Left ventricle myocardium inferior (tissue), 1 donor: ENCODE measurements around the gene PTPRO. TPM values are rescaled to one million over a fixed set of nuclear protein-coding genes. Genes with fewer than 3 reads are reported as not detected.

Source experiments
- DNase-seq: peaks from one replicate; pipeline ENCODE4 v3.0.0-alpha.2; 2020
- H3K27ac ChIP-seq: fragments of 200-600 bp; replicated peaks from 2 replicates; pipeline ENCODE4 v1.8.0; 2021
- H3K27me3 ChIP-seq: fragments of 200-600 bp; 2 replicates; pipeline ENCODE4 v1.8.0; 2021; ENCODE audit warnings: low read depth
- H3K36me3 ChIP-seq: fragments of 200-600 bp; 2 replicates; pipeline ENCODE4 v1.8.0; 2021
- H3K4me1 ChIP-seq: fragments of 200-600 bp; 2 replicates; pipeline ENCODE4 v1.8.0; 2021
- H3K4me3 ChIP-seq: fragments of 200-600 bp; 2 replicates; pipeline ENCODE4 v1.8.0; 2021; ENCODE audit warnings: mild to moderate bottlenecking, moderate library complexity
- H3K9me3 ChIP-seq: fragments of 200-600 bp; replicated peaks from 2 replicates; pipeline ENCODE4 v1.8.0; 2021
- intact Hi-C: fragments of 100-400 bp; cut with micrococcal nuclease; formaldehyde crosslinking; loops from one replicate; pipeline ENCODE4 v1.11.0; 2022
- total RNA-seq: library from RNA; stranded (reverse); fragmentation: NEBNext Ultra II Directional; extraction: Animal tissue kit (Norgen Biotek cat#: 25700); gene quantifications from one replicate; pipeline ENCODE4 v1.2.1, GENCODE V29; 2021
- TF ChIP-seq, protein P1 (sequence below): fragments of 200-600 bp; IDR thresholded peaks from 2 replicates; pipeline ENCODE4 v1.8.0; 2021; ENCODE audit warnings: antibody characterized with exemption, mild to moderate bottlenecking, borderline replicate concordance
- donor health status: DM: no; HTN: yes; CAD: no; lungs with severe emphysema.

The PTPRO gene
- total RNA-seq, 1 donor from 2014 or later: 0.82 TPM

DNA sequence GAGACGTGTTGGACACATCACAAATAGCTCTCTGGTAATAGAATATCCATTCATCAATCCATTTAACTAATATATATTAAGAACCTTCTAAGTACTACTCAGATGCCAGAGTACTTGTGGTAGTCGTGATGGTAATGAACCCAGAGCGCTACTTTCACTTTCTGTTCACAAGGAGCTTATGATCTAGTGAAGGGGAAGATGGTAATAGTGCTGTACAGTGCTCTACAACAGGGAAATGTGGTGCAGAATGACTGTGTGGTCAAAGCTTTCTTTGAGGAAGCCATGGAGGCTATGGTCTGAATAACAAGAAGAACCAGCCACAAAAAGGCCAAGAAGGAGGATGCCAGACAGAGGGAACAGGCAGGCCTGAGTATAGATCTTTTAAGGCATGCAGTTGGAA lies 212.0 kb downstream of the PTPRO start:
- H3K27ac ChIP-seq: no peak overlapping the region
- intact Hi-C loops: loop anchor here (5.0 kb wide), 2 partner anchors 53 to 323 kb away; no protein-coding TSS in a partner anchor
- peaks cover under 1% of the 10 kb centered on the region for H3K9me3 ChIP-seq
- no peaks in the 10 kb centered on the region for H3K27me3 ChIP-seq
- H3K36me3 ChIP-seq: no peaks in the 10 kb centered on the region
- no peaks in the 10 kb centered on the region for H3K4me1 ChIP-seq
- TF ChIP-seq, protein P1, sequence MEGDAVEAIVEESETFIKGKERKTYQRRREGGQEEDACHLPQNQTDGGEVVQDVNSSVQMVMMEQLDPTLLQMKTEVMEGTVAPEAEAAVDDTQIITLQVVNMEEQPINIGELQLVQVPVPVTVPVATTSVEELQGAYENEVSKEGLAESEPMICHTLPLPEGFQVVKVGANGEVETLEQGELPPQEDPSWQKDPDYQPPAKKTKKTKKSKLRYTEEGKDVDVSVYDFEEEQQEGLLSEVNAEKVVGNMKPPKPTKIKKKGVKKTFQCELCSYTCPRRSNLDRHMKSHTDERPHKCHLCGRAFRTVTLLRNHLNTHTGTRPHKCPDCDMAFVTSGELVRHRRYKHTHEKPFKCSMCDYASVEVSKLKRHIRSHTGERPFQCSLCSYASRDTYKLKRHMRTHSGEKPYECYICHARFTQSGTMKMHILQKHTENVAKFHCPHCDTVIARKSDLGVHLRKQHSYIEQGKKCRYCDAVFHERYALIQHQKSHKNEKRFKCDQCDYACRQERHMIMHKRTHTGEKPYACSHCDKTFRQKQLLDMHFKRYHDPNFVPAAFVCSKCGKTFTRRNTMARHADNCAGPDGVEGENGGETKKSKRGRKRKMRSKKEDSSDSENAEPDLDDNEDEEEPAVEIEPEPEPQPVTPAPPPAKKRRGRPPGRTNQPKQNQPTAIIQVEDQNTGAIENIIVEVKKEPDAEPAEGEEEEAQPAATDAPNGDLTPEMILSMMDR: no peak
- no peak for DNase-seq
- no peak overlapping the region for H3K4me3 ChIP-seq

DNA sequence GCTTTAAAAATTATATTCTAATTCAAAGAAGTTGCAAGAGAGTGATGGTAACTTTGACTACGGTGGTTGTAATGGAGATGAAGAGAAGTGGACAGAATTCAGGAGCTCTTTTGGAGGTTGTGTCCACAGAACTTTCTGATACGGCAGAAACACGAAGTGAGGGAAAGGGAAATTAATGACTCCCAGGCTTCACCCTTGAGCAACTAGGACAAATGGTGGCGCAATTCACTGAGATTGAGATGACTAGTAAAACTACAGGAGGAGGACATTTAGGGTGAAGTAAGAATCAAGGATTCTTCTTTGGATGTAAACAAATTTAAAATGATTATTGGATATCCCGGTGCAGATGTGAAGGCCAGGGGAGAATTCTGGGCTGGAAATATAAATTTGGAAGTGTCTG lies 212.6 kb downstream of the PTPRO start:
- DNase-seq: no peak
- Histone ChIP-seq H3K4me3 (no peak overlapping the region), H3K27ac (no peak overlapping the region)

DNA sequence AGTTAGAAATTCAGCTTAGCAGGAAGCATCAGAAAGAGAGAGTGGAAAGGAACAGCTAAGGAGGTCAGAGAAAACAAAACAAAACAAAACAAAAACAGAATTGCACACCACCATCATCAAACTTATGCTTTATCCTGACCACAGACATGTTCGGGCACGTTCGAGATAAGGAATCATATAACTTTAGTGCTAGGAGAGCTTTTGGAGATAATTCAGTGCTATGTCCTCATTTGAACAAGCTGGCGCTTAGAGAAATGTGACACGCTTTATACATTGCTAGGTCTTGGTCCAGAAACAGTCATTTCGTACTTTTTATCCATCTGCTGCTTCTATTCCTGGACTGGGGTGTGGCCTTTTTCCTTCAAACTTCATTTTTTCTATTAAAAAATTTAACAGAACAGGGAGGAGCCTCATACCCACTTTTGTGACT lies 213.1 kb downstream of the PTPRO start:
- DNase-seq: no peak
- H3K4me1 ChIP-seq: no peaks in the 10 kb centered on the region
- intact Hi-C loops: no loop called here
- TF ChIP-seq, protein P1: no peak
- H3K4me3 ChIP-seq: no peak overlapping the region
- no peaks in the 10 kb centered on the region for H3K9me3 ChIP-seq
- no peaks in the 10 kb centered on the region for H3K27me3 ChIP-seq
- no peaks in the 10 kb centered on the region for H3K36me3 ChIP-seq
- peak overlapping the region; percentile 42 for H3K27ac ChIP-seq

More for the DNA sequence above, 212.6 kb downstream of the PTPRO start:
- intact Hi-C loops: loop anchor here (5.0 kb wide), 2 partner anchors 52 to 322 kb away; no protein-coding TSS in a partner anchor
- TF ChIP-seq, protein P1: no peak
- H3K27me3 ChIP-seq: no peaks in the 10 kb centered on the region
- H3K9me3 ChIP-seq: no peaks in the 10 kb centered on the region
- H3K36me3 ChIP-seq: no peaks in the 10 kb centered on the region
- no peaks in the 10 kb centered on the region for H3K4me1 ChIP-seq

DNA sequence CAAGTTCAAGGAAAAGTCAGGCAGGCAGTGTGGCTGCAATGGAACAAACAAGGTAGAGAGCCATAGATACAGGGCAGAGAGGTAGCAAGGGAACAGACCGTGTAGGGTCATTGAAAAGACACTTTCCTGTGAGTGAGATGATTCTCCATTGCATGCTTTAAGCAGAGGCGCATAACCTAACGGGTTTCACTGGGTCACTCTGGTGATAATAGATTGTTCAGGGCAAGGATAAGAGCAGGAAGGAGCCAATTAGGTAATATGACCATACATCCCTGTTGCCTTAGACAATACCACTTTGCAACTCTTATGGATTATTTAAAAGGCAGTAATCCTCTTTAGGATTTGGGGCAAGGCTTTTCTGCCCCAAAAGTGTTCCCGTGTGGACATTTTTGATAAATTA lies 214.1 kb downstream of the PTPRO start:
- Histone ChIP-seq H3K27me3 (no peaks in the 10 kb centered on the region), H3K4me3 (no peak overlapping the region), H3K36me3 (no peaks in the 10 kb centered on the region), H3K27ac (no peak overlapping the region), H3K9me3 (no peaks in the 10 kb centered on the region), H3K4me1 (no peaks in the 10 kb centered on the region)
- TF ChIP-seq, protein P1: no peak
- DNase-seq: no peak
- intact Hi-C loops: no loop called here

DNA sequence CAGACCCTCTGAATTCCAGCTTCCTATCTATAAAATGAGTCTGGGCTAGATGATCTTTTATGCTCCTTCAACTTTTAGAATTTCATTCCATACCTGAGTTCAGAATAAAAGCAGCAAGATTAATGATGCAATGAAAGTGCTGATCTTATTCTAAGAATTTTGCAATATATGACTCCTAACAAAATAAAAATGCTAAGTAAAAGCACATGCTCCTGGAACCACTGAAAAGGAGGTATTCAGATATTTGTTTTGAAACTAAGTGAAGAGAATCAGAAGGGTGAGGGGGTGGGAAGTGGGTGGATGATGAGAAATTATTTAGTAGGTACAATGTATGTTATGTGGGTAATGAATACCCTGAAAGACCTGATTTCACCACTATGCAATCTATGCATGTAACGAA lies 216.6 kb downstream of the PTPRO start:
- Histone ChIP-seq H3K36me3 (no peaks in the 10 kb centered on the region), H3K27me3 (no peaks in the 10 kb centered on the region), H3K4me3 (no peak overlapping the region), H3K9me3 (no peaks in the 10 kb centered on the region), H3K27ac (no peak overlapping the region), H3K4me1 (no peaks in the 10 kb centered on the region)
- TF ChIP-seq, protein P1: no peak
- intact Hi-C loops: no loop called here
- no peak for DNase-seq
